RWPE1 (cell line): Measurements from ENCODE around the gene RPS6KA3.

Experiments
- CTCF ChIA-PET: fragments of 350-600 bp; sonication (Branson Sonifier 250); formaldehyde crosslinking; extraction: SDS; loops from one replicate; lab custom pipeline; 2021; lab: Yijun Ruan, JAX
- POLR2A ChIA-PET: fragments of 400-600 bp; formaldehyde crosslinking; extraction: SDS; loops from one replicate; lab custom pipeline; 2020; ENCODE audit warnings: antibody characterized with exemption; ENCODE audit not compliant: low non-redundant PET; lab: Yijun Ruan, JAX
- DNase-seq: peaks from one replicate; pipeline ENCODE4 v3.0.0; 2012; ENCODE audit warnings: low spot score
- H3K27ac ChIP-seq: fragments of 450-650 bp; 2 replicates; pipeline ENCODE4 v1.5.1; 2017
- CTCF ChIP-seq: fragments of 450-650 bp; conservative IDR thresholded peaks from 2 replicates; pipeline ENCODE4 v1.5.1; 2017; ENCODE audit warnings: low read depth, mild to moderate bottlenecking

Gene RPS6KA3

GRCh38 chrX:20306668-20307067, 40.0 kb upstream of the RPS6KA3 start:
- no peak overlapping the region for H3K27ac ChIP-seq
- no peak for DNase-seq
- ChIA-PET POLR2A (no interaction called here), CTCF (no interaction called here)
- TF ChIP-seq CTCF, result no peak

- ChIA-PET POLR2A (no interaction called here), CTCF (no interaction called here)
- DNase-seq, result no peak
- H3K27ac ChIP-seq, result no peak overlapping the region
- TF ChIP-seq CTCF, result no peak
Observed at GRCh38 chrX:20300822-20301221, 34.1 kb upstream of the RPS6KA3 start.

- no peak for TF ChIP-seq CTCF
- ChIA-PET CTCF (no interaction called here), POLR2A (no interaction called here)
- no peak overlapping the region for H3K27ac ChIP-seq
- DNase-seq, result no peak
Observed at GRCh38 chrX:20294957-20295356, 28.2 kb upstream of the RPS6KA3 start.

GRCh38 chrX:20294284-20294683, 27.6 kb upstream of the RPS6KA3 start:
- ChIA-PET POLR2A (no interaction called here), CTCF (no interaction called here)
- TF ChIP-seq CTCF, result no peak
- no peak overlapping the region for H3K27ac ChIP-seq
- DNase-seq, result no peak

- ChIA-PET POLR2A (no interaction called here), CTCF (no interaction called here)
- no peak overlapping the region for H3K27ac ChIP-seq
- no peak for TF ChIP-seq CTCF
- DNase-seq, result no peak
Observed at GRCh38 chrX:20285511-20285910, 18.8 kb upstream of the RPS6KA3 start.

GRCh38 chrX:20284992-20285391, 18.3 kb upstream of the RPS6KA3 start:
- no peak for TF ChIP-seq CTCF
- no peak for DNase-seq
- CTCF ChIA-PET, result no interaction called here
- no peak overlapping the region for H3K27ac ChIP-seq
- POLR2A ChIA-PET, result no interaction called here

GRCh38 chrX:20284444-20284843, 17.7 kb upstream of the RPS6KA3 start:
- TF ChIP-seq CTCF, result no peak
- no peak for DNase-seq
- no peak overlapping the region for H3K27ac ChIP-seq
- POLR2A ChIA-PET, result no interaction called here
- CTCF ChIA-PET, result no interaction called here
